ENCODE data around the gene LENG8. TPM values are rescaled to one million over a fixed set of nuclear protein-coding genes. Genes with fewer than 3 reads are reported as not detected.

Gene LENG8
- polyA plus RNA-seq, 3 donors = 3.6 to 341 (median 5.8) TPM

GRCh38 chr19:54462655-54463530, 13.9 kb downstream of the LENG8 start:
- peaks cover 32% of the 10 kb centered on the region for H3K4me1 Mint-ChIP-seq
- peaks cover 26% of the 10 kb centered on the region for H3K79me2 ChIP-seq (ENCODE audit: insufficient read depth, low read length)
- peak overlapping the region; percentile 32 to 89 (median 66) for H3K4me3 ChIP-seq (replicated peaks in 1 of 3; ENCODE audit: low read depth in 2 of 3, low read length in 3 of 3)
- peak; percentile 69 to 75 (median 74) for DNase-seq
- H2AFZ ChIP-seq (ENCODE audit: insufficient read depth, low read depth, low read length, poor library complexity, severe bottlenecking) = peak overlapping the region; percentile 60
- peak overlapping the region; percentile 74 for H3K9ac ChIP-seq (ENCODE audit: insufficient read depth, low read length, poor library complexity, severe bottlenecking)
- peaks cover 42 to 43% of the 10 kb centered on the region in 2 donors for H3K36me3 ChIP-seq (replicated peaks in 1 of 2; ENCODE audit: control insufficient read depth in 1 of 2, insufficient read depth in 2 of 2, low read length in 2 of 2)
- intact Hi-C loops (cut with micrococcal nuclease) = loop anchor here in 1 of 2 donors (2.0 kb wide), 1 partner anchor 14 kb away; the partner anchor contains the start of gene LENG8
- peak overlapping the region; percentile 94 for H3K4me2 ChIP-seq (replicated peaks; ENCODE audit: extremely low read depth, low read length, poor library complexity, severe bottlenecking)
- peaks cover 0 to 16% (median 9%) of the 10 kb centered on the region in 7 donors for H3K9me3 Mint-ChIP-seq
- peak overlapping the region; percentile 83 to 87 for H3K27ac ChIP-seq (ENCODE audit: low read depth in 1 of 2, low read length in 2 of 2)
- peak overlapping the region; percentile 51 to 85 for H3K4me3 Mint-ChIP-seq
- peaks cover 11 to 27% (median 27%) of the 10 kb centered on the region in 3 donors for H3K27me3 Mint-ChIP-seq (ENCODE audit: low read depth in 3 of 3)
- H3K27ac Mint-ChIP-seq = peak overlapping the region; percentile 63 to 96 (median 78)
- peaks cover 50% of the 10 kb centered on the region for H4K20me1 ChIP-seq (ENCODE audit: insufficient read depth, low read length)
- WGBS (ENCODE audit: insufficient coverage) = 7% methylated on average over 91 of the region's 91 CpGs
- peak; percentile 49 for TF ChIP-seq CTCF (IDR thresholded peaks at IDR 0.05)
- peaks cover 0 to 18% of the 10 kb centered on the region in 2 donors for H3K27me3 ChIP-seq (ENCODE audit: control insufficient read depth in 2 of 2, insufficient read depth in 2 of 2, low read length in 2 of 2)
- peaks cover 32 to 38% of the 10 kb centered on the region in 2 donors for H3K36me3 Mint-ChIP-seq
- H3K4me1 ChIP-seq (ENCODE audit: control insufficient read depth in 1 of 2, insufficient read depth in 2 of 2, low read length in 2 of 2) = peaks cover 33 to 42% of the 10 kb centered on the region in 2 donors
- peaks cover 0 to 3% of the 10 kb centered on the region in 2 donors for H3K9me3 ChIP-seq (replicated peaks in 1 of 2; ENCODE audit: control insufficient read depth in 1 of 2, insufficient read depth in 1 of 2, low read length in 2 of 2)

- intact Hi-C loops (cut with micrococcal nuclease) = loop anchor here in 1 of 2 donors (2.0 kb wide), 1 partner anchor 15 kb away; the partner anchor contains the start of gene LENG8
- Histone ChIP-seq H3K36me3 (replicated peaks in 1 of 2; ENCODE audit: control insufficient read depth in 1 of 2, insufficient read depth in 2 of 2, low read length in 2 of 2) (peaks cover 35 to 36% of the 10 kb centered on the region in 2 donors), H3K4me1 (ENCODE audit: control insufficient read depth in 1 of 2, insufficient read depth in 2 of 2, low read length in 2 of 2) (peaks cover 33 to 42% of the 10 kb centered on the region in 2 donors), H3K9ac (ENCODE audit: insufficient read depth, low read length, poor library complexity, severe bottlenecking) (peak within 1 kb of the TSS; percentile 74), H2AFZ (ENCODE audit: insufficient read depth, low read depth, low read length, poor library complexity, severe bottlenecking) (peak within 1 kb of the TSS; percentile 83), H3K4me2 (replicated peaks; ENCODE audit: extremely low read depth, low read length, poor library complexity, severe bottlenecking) (peak within 1 kb of the TSS; percentile 94), H4K20me1 (ENCODE audit: insufficient read depth, low read length) (peaks cover 43% of the 10 kb centered on the region), H3K4me3 (replicated peaks in 1 of 3; ENCODE audit: low read depth in 2 of 3, low read length in 3 of 3) (peak within 1 kb of the TSS; percentile 47 to 89 (median 66)), H3K27me3 (ENCODE audit: control insufficient read depth in 2 of 2, insufficient read depth in 2 of 2, low read length in 2 of 2) (peaks cover 0 to 25% of the 10 kb centered on the region in 2 donors), H3K79me2 (ENCODE audit: insufficient read depth, low read length) (peaks cover 19% of the 10 kb centered on the region), H3K27ac (ENCODE audit: low read depth in 1 of 2, low read length in 2 of 2) (peak within 1 kb of the TSS; percentile 83 to 87), H3K9me3 (replicated peaks in 1 of 2; ENCODE audit: control insufficient read depth in 1 of 2, insufficient read depth in 1 of 2, low read length in 2 of 2) (peaks cover 0 to 3% of the 10 kb centered on the region in 2 donors)
- Mint-ChIP-seq H3K36me3 (peaks cover 25 to 31% of the 10 kb centered on the region in 2 donors), H3K4me1 (peaks cover 32% of the 10 kb centered on the region), H3K27me3 (ENCODE audit: low read depth in 3 of 3) (peaks cover 18 to 33% (median 30%) of the 10 kb centered on the region in 3 donors), H3K27ac (peak within 1 kb of the TSS; percentile 94 to 98 (median 96)), H3K4me3 (peak within 1 kb of the TSS; percentile 85 to 92), H3K9me3 (peaks cover 0 to 16% (median 9%) of the 10 kb centered on the region in 7 donors)
- peak; percentile 98 to 99 (median 98) for DNase-seq
- 0% methylated on average over 34 of the region's 41 CpGs for whole genome bisulfite sequencing (ENCODE audit: insufficient coverage)
- no peak for TF ChIP-seq CTCF (IDR thresholded peaks at IDR 0.05)
Measured at GRCh38 chr19:54463531-54464043, 14.6 kb downstream of the LENG8 start, which contains the start of gene LENG9. Gene LENG9 (minus strand): TSS chr19:54463778. CDS start chr19:54463526, 252 bp downstream.

Data from CD14-positive monocyte (primary cell).